KOPT-K1 (cell line): Measurements from ENCODE around the gene IP6K2.

Experiments
- H3K27ac ChIP-seq: fragments of 200-600 bp; sonication (generic); 2 replicates; pipeline ENCODE4 v1.5.1; 2016; ENCODE audit warnings: antibody characterized with exemption, mild to moderate bottlenecking, low read depth, low read length; ENCODE audit not compliant: poor library complexity, severe bottlenecking
- H3K36me3 ChIP-seq: fragments of 200-600 bp; sonication (generic); 2 replicates; pipeline ENCODE4 v1.5.1; 2017; ENCODE audit warnings: antibody characterized with exemption, mild to moderate bottlenecking, low read length, moderate library complexity; ENCODE audit not compliant: insufficient read depth
- H3K9me3 ChIP-seq: fragments of 200-600 bp; sonication (generic); 2 replicates; pipeline ENCODE4 v1.5.1; 2017; ENCODE audit warnings: antibody characterized with exemption, low read length, mild to moderate bottlenecking; ENCODE audit not compliant: insufficient read depth, poor library complexity, severe bottlenecking

The IP6K2 gene

GRCh38 chr3:48707157-48707556, 9.9 kb downstream of the IP6K2 start:
- Histone ChIP-seq H3K9me3 (no peaks in the 10 kb centered on the region), H3K27ac (no peak overlapping the region), H3K36me3 (peaks cover 90% of the 10 kb centered on the region)

- no peak overlapping the region for H3K27ac ChIP-seq
- H3K36me3 ChIP-seq, result peaks cover 90% of the 10 kb centered on the region
- H3K9me3 ChIP-seq, result no peaks in the 10 kb centered on the region
Observed at GRCh38 chr3:48702320-48702920, 14.6 kb downstream of the IP6K2 start.

GRCh38 chr3:48700731-48701405, 16.2 kb downstream of the IP6K2 start:
- H3K9me3 ChIP-seq, result no peaks in the 10 kb centered on the region
- H3K36me3 ChIP-seq, result peaks cover 84% of the 10 kb centered on the region
- no peak overlapping the region for H3K27ac ChIP-seq

- peaks cover 83% of the 10 kb centered on the region for H3K36me3 ChIP-seq
- H3K27ac ChIP-seq, result no peak overlapping the region
- no peaks in the 10 kb centered on the region for H3K9me3 ChIP-seq
Observed at GRCh38 chr3:48698891-48699290, 18.1 kb downstream of the IP6K2 start.

- Histone ChIP-seq H3K36me3 (peaks cover 87% of the 10 kb centered on the region), H3K27ac (no peak overlapping the region), H3K9me3 (no peaks in the 10 kb centered on the region)
Observed at GRCh38 chr3:48697952-48698351, 19.1 kb downstream of the IP6K2 start.

- Histone ChIP-seq H3K36me3 (peaks cover 87% of the 10 kb centered on the region), H3K27ac (no peak overlapping the region), H3K9me3 (no peaks in the 10 kb centered on the region)
Observed at GRCh38 chr3:48696601-48697000, 20.4 kb downstream of the IP6K2 start.

- Histone ChIP-seq H3K27ac (no peak overlapping the region), H3K36me3 (peaks cover 89% of the 10 kb centered on the region), H3K9me3 (no peaks in the 10 kb centered on the region)
Observed at GRCh38 chr3:48696156-48696555, 20.9 kb downstream of the IP6K2 start.

GRCh38 chr3:48695393-48695753, 21.6 kb downstream of the IP6K2 start:
- no peak overlapping the region for H3K27ac ChIP-seq
- no peaks in the 10 kb centered on the region for H3K9me3 ChIP-seq
- H3K36me3 ChIP-seq, result peaks cover 90% of the 10 kb centered on the region

- Histone ChIP-seq H3K9me3 (no peaks in the 10 kb centered on the region), H3K27ac (no peak overlapping the region), H3K36me3 (peaks cover 90% of the 10 kb centered on the region)
Observed at GRCh38 chr3:48694610-48695392, 22.2 kb downstream of the IP6K2 start.

GRCh38 chr3:48693826-48694225, 23.2 kb downstream of the IP6K2 start:
- Histone ChIP-seq H3K27ac (no peak overlapping the region), H3K9me3 (no peaks in the 10 kb centered on the region), H3K36me3 (peaks cover 90% of the 10 kb centered on the region)

GRCh38 chr3:48692551-48692950, 24.5 kb downstream of the IP6K2 start:
- Histone ChIP-seq H3K36me3 (peaks cover 90% of the 10 kb centered on the region), H3K27ac (no peak overlapping the region), H3K9me3 (no peaks in the 10 kb centered on the region)

GRCh38 chr3:48690846-48691458, 26.1 kb downstream of the IP6K2 start:
- Histone ChIP-seq H3K9me3 (no peaks in the 10 kb centered on the region), H3K36me3 (peaks cover 87% of the 10 kb centered on the region), H3K27ac (no peak overlapping the region)

- H3K9me3 ChIP-seq, result no peaks in the 10 kb centered on the region
- peaks cover 75% of the 10 kb centered on the region for H3K36me3 ChIP-seq
Observed at GRCh38 chr3:48689384-48689783, 27.6 kb downstream of the IP6K2 start.

GRCh38 chr3:48688737-48689075, 28.3 kb downstream of the IP6K2 start:
- Histone ChIP-seq H3K9me3 (no peaks in the 10 kb centered on the region), H3K36me3 (peaks cover 68% of the 10 kb centered on the region), H3K27ac (no peak overlapping the region)

More at GRCh38 chr3:48689384-48689783, 27.6 kb downstream of the IP6K2 start:
- H3K27ac ChIP-seq, result no peak overlapping the region

GRCh38 chr3:48688032-48688736, 28.8 kb downstream of the IP6K2 start:
- Histone ChIP-seq H3K36me3 (peaks cover 66% of the 10 kb centered on the region), H3K27ac (no peak overlapping the region)

More at GRCh38 chr3:48688032-48688736, 28.8 kb downstream of the IP6K2 start:
- no peaks in the 10 kb centered on the region for H3K9me3 ChIP-seq
